Stimulated activated effector memory CD8-positive, alpha-beta T cell treated with anti-CD3 and anti-CD28 coated beads, Interleukin-12 subunit alpha, Interleukin-12 subunit beta, amount 100 ng/mL, for 72 hours (primary cell): ENCODE results near the gene ZBTB3.
"Not testable (repeated sequence)": the region's sequence is repeated elsewhere in the genome, so short reads cannot be mapped to it uniquely, and the experiment has no call there.

Experiments
- ATAC-seq: fragments of 150-1000 bp; cut with Tn5 transposase; 2 replicates; pipeline ENCODE4 v1.10.0; 2021
- DNase-seq, 2 donors: peaks; one replicate each; pipeline ENCODE4 v3.0.0; 2021 to 2022; ENCODE audit warnings: low spot score in 2 of 2
- H3K27ac Mint-ChIP-seq: one replicate; pipeline ENCODE4 v1.8.0; 2022; ENCODE audit warnings: mild to moderate bottlenecking, mixed read lengths
- H3K36me3 Mint-ChIP-seq: one replicate; pipeline ENCODE4 v1.8.0; 2022; ENCODE audit warnings: mild to moderate bottlenecking, mixed read lengths
- H3K4me1 Mint-ChIP-seq: one replicate; pipeline ENCODE4 v1.8.0; 2022; ENCODE audit warnings: mixed read lengths
- H3K4me3 Mint-ChIP-seq: one replicate; pipeline ENCODE4 v1.8.0; 2022; ENCODE audit warnings: mild to moderate bottlenecking, mixed read lengths
- H3K9me3 Mint-ChIP-seq: one replicate; pipeline ENCODE4 v1.8.0; 2022; ENCODE audit warnings: mixed read lengths

The ZBTB3 gene

DNA sequence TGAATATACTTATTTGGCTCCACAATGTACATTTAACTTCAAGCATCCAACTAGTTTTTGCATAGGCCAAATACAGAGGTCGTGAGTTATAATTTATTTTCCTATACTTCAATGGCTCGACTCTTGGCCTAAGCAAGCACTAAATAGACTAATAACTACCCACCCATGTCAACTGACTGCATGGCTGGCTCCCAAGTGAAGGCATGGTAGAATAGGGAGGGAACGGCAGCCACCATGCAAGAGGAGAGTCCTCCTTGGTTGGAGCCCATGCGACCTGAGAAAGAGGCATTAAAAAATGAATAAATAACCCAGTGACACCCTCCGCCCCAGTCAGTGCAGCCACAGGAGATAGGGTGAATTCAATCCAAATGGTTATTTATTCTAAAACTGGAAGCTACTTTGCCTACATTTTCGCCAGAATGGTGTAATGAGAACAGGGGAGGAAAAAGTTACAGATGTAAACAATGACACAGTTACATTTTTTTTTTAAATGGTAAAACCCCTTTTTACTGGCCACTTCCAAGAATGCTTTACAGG is 41.6 kb downstream of the ZBTB3 start:
- DNase-seq: no peak
- no peak for ATAC-seq
- no peaks in the 10 kb centered on the region for H3K9me3 Mint-ChIP-seq
- H3K4me3 Mint-ChIP-seq: peak overlapping the region; percentile 44
- peaks cover 64% of the 10 kb centered on the region for H3K4me1 Mint-ChIP-seq
- peak overlapping the region; percentile 89 for H3K27ac Mint-ChIP-seq
- H3K36me3 Mint-ChIP-seq: peaks cover 90% of the 10 kb centered on the region

DNA sequence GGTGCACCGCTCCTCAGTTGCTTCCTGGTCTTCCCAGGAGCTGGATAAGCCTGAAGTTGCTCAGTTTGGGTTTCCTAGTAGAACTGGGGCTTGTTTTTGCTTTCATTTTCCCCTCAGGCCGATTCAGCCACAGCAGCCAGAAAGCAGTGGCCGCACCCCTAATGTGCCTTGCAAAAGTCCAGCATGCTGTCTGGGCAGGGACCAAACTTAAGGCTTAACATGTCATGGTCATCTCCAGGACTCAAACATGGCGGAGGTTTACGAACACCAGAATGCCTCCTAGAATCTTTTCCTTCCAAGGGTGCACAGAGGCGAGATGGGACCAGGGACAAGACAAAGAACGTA is 44.0 kb downstream of the ZBTB3 start:
- H3K36me3 Mint-ChIP-seq: peaks cover 84% of the 10 kb centered on the region
- peak overlapping the region; percentile 97 for H3K27ac Mint-ChIP-seq
- peak overlapping the region; percentile 88 for H3K4me3 Mint-ChIP-seq
- ATAC-seq: no peak
- peak in 1 of 2 donors; percentile 72 for DNase-seq
- H3K4me1 Mint-ChIP-seq: peaks cover 74% of the 10 kb centered on the region
- no peaks in the 10 kb centered on the region for H3K9me3 Mint-ChIP-seq

DNA sequence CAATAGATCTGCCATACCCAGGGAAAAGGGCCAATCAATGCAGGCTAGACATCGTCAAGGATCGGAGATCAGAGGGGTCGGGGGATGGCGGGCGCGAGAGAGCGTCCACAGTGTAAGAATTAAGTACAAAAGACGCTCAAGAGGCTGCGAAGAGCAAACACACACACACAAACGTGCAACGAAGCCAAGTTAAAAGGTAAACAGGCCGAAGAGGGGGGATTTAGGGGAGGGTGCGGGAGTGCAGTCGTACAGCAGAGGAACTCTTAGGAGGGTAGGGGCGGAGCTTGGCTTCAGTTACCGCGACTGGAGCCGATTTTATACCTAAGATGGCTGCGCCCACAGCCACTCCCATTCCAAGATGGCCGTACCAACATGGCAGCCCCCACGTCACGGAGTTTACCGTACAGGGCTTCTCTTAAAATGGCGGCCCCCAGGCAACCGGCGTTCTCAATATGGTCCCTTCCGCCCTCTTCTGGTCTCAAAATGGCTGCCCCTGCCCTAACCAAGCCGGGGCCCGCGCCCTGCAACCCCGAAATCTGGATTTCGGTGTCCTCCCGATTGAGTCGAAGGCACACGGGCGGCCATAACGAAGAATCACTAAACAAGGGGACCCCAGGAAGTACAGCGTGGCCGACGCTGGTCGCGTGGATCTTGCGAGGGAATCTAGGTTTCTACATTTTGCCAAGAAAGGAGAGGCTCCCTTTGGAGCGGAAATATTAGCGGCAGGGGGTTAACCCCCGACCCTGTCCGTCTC is 44.5 kb downstream of the ZBTB3 start:
- Mint-ChIP-seq H3K9me3 (no peaks in the 10 kb centered on the region), H3K4me3 (peak overlapping the region; percentile 88), H3K4me1 (peaks cover 73% of the 10 kb centered on the region), H3K27ac (peak overlapping the region; percentile 97), H3K36me3 (peaks cover 82% of the 10 kb centered on the region)
- peak; percentile 76 to 95 for DNase-seq
- ATAC-seq: peak; percentile 87

DNA sequence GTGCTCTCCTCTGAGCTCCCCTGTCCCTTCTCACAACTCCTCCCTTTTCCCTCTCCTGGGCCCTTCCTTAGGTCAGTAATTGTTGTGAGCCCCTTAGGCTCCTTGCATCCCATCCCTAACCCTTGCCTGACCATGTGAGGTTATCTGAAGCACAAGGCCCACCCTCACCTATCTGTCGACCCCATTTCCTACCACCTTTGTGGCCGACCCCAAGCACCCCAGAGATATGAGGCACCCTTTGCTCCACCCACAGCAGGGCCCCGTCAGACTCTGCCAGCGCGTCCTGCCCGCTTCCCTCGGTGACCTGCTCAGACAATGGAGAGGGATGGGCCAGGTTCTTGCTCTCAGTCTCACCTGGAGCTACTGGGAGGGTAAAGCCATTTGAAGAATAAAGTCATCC is 45.2 kb downstream of the ZBTB3 start:
- Mint-ChIP-seq H3K4me3 (peak overlapping the region; percentile 88), H3K36me3 (peaks cover 79% of the 10 kb centered on the region), H3K9me3 (no peaks in the 10 kb centered on the region), H3K27ac (peak overlapping the region; percentile 97), H3K4me1 (peaks cover 68% of the 10 kb centered on the region)
- ATAC-seq (peak; percentile 48), DNase-seq (peak in 1 of 2 donors; percentile 30)

DNA sequence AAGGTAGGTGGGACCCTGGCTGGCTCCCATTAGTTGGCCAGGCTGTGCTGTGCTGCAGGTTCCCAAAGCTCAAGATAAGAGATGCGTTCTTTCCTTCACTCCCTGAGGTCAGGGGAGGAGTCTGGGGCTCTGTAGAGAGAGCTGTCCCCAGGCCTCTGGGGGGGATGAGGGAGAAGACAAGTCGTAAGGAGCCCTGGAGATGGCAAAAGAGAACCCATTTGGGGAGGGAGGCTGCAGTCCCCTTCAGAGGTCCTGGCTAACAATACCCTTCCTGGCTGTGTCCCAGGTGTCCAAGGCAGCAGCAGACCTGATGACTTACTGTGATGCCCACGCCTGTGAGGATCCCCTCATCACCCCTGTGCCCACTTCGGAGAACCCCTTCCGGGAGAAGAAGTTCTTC is 45.6 kb downstream of the ZBTB3 start:
- peaks cover 75% of the 10 kb centered on the region for H3K36me3 Mint-ChIP-seq
- H3K9me3 Mint-ChIP-seq: no peaks in the 10 kb centered on the region
- peaks cover 64% of the 10 kb centered on the region for H3K4me1 Mint-ChIP-seq
- H3K27ac Mint-ChIP-seq: peak overlapping the region; percentile 97
- ATAC-seq (no peak), DNase-seq (no peak)
- H3K4me3 Mint-ChIP-seq: peak overlapping the region; percentile 88

DNA sequence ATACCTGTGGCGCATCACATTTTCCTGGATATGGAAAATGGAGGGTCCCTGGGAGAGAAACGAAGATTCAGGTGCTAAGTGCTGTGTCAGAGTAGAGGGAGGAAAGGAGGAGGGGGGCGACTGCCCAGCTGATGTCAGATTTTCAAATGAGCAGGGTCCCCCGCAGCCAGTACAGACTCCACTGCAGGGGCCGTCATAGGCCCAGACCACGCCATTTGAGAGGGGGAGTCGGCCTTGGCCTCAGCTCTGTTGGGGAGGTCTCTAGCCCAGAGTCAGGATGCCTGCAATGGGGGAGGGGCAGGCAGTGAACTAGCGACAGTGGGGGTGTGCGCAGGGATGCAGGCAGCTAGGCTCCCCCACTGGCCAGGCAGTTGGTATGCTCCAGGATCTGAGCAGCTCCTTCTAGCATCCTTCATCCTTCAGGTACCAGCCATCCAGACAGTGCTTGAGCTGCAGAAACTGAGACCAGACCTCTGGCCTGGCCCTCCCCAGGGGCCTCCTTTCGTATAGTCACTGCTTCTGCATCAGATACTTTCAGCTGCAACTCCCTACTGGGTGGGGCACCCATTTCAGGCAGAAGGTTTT is 46.6 kb downstream of the ZBTB3 start, which contains the start of the genes BSCL2 and GNG3:
BSCL2 (minus strand) TSS at position 148 of the 585 bp plus-strand sequence. CDS start 229 bp downstream, outside the sequence.
GNG3 (plus strand) TSS at position 400 of the 585 bp plus-strand sequence. CDS start 620 bp downstream, outside the sequence.
- peak within 1 kb of the TSS; percentile 97 for H3K27ac Mint-ChIP-seq
- H3K36me3 Mint-ChIP-seq: peaks cover 70% of the 10 kb centered on the region
- ATAC-seq (no peak), DNase-seq (no peak)
- no peaks in the 10 kb centered on the region for H3K9me3 Mint-ChIP-seq
- H3K4me3 Mint-ChIP-seq: peak within 1 kb of the TSS; percentile 88
- peaks cover 58% of the 10 kb centered on the region for H3K4me1 Mint-ChIP-seq

DNA sequence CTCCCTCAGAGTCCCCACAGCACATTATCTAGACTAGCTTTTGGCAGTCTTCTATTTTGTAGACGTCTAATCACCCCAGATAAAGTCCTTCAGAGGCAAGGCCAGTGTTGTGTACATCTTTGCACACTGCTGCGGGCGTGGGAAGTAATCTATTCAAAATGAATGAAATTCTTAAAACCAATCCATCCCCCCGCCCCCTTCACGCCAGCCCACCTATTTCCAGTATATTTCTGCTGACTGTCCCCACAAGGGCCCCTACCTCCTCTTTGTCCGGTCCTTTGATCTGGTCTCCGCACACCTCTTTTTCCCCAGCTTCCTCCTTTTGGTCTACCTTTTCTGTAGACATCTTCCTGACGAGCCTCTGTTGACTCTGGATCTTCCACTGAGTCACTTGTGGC is 47.1 kb downstream of the ZBTB3 start:
- Mint-ChIP-seq H3K4me3 (peak overlapping the region; percentile 88), H3K4me1 (peaks cover 58% of the 10 kb centered on the region), H3K9me3 (no peaks in the 10 kb centered on the region), H3K36me3 (peaks cover 70% of the 10 kb centered on the region), H3K27ac (peak overlapping the region; percentile 97)
- ATAC-seq: no peak
- no peak for DNase-seq

DNA sequence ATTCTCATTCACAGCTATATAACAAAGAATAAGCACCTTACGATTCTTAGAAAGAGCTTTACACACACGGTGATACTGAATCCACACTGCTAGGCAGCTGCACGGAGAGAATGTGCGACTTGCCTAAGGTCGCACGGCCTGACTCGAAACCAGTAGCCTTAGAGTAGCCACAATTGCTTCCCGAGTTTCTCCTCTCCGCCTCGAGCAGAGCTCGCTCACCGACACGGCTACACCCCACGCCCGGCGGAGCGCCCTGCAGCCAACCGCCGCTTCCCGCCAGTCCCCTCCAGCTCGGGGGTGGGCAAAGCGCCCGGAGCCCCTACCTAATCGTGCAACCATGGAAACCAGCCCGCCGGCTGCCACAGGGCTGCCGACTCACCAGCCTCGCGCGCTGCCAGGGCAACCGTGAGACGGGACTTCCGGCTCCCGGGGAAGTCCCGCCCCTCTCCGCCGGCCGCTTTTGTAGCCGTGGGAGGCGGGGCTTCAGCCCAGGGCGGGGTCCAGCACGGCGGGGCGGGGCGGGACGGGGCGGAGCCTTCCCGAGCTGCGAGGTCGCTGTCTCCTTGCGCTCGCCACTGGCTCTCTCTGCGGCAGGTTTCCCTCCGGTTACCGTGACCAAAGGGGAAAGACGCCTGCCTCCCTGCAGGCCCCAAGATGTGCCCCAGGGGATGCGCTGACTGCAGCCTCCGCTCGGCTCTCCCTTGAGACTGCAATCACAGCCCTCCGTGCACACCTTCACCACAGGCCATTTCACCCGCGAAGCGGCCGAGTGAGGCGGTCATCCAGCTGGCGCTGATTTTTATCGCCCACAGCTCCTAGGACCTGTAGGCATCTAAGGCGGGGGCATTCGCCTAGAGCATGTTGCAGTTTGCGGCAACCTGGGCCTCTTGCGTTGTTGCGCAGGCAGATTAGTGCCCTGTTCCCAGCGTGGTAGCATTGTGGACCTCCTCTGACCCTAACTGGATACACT is 47.8 kb downstream of the ZBTB3 start:
- Mint-ChIP-seq H3K4me3 (peak overlapping the region; percentile 88), H3K36me3 (peaks cover 70% of the 10 kb centered on the region), H3K9me3 (no peaks in the 10 kb centered on the region), H3K4me1 (peaks cover 58% of the 10 kb centered on the region), H3K27ac (peak overlapping the region; percentile 97)
- ATAC-seq (peak; percentile 78), DNase-seq (peak; percentile 92 to 94)

DNA sequence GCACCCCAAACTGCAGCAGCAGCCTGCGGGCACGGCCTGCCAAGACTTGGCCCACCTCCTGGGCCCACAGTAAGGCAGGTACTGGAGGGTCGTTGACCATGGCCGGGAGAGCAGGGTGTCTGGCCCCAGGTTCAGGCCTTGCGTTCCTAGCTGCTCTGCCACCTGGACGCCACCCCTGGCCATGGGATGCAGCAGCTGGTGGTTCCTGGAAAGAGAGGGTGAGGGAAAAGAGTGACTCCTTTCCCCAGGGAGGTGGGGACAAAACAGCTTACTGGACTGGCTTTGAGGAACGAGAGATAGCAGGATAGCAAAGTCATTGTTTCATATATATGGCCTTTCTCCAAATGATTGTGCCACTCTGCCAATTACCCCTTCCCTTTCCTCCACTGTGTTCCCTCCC is 48.5 kb downstream of the ZBTB3 start:
- H3K4me1 Mint-ChIP-seq: peaks cover 55% of the 10 kb centered on the region
- peak overlapping the region; percentile 88 for H3K4me3 Mint-ChIP-seq
- ATAC-seq (no peak), DNase-seq (no peak)
- H3K9me3 Mint-ChIP-seq: no peaks in the 10 kb centered on the region
- H3K27ac Mint-ChIP-seq: peak overlapping the region; percentile 87
- H3K36me3 Mint-ChIP-seq: peaks cover 69% of the 10 kb centered on the region

DNA sequence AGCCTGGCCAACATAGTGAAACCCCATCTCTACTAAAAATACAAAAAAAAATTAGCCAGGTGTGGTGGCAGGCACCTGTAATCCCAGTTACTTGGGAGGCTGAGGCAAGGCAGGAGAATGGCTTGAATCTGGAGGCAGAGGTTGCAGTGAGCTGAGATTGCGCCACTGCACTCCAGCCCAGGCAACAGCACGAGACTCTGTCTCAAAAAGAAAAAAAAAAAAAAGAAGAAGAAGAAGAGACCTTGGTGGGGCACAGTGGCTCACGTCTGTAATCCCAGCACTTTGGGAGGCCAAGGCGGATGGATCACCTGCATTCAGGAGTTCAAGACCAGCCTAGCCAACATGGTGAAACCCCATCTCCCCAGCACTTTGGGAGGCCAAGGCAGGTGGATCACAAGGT is 50.0 kb downstream of the ZBTB3 start:
- H3K9me3 Mint-ChIP-seq: not testable (repeated sequence)
- H3K4me1 Mint-ChIP-seq: peaks cover 40% of the 10 kb centered on the region

DNA sequence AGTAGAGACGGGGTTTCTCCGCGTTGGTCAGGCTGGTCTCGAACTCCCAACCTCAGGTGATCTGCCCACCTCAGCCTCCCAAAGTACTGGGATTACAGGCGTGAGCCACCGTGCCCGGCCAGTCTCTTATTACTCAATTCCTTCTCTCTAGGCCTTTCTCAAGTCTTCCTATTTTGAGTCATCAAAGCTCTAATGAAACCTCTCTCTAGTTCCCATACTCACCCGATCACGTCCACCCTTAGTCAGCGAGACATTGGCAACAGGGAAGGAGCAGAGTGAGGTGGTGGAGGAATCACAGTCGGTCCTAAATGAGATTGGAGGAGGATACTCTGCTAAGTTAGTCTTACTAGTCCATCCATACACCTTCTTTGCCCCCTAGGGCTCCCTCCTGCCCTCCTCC is 51.7 kb downstream of the ZBTB3 start:
- Mint-ChIP-seq H3K4me3 (no peak overlapping the region), H3K9me3 (no peaks in the 10 kb centered on the region), H3K36me3 (peaks cover 66% of the 10 kb centered on the region), H3K27ac (peak overlapping the region; percentile 76), H3K4me1 (peaks cover 25% of the 10 kb centered on the region)
- ATAC-seq (peak; percentile 48), DNase-seq (no peak)

More for the DNA sequence above, 50.0 kb downstream of the ZBTB3 start:
- not testable (repeated sequence) for DNase-seq, ATAC-seq, H3K4me3 Mint-ChIP-seq, H3K27ac Mint-ChIP-seq
- H3K36me3 Mint-ChIP-seq: peaks cover 58% of the 10 kb centered on the region
